GM12878 (cell line): ENCODE data around the gene DAD1. TPM values are rescaled to one million over a fixed set of nuclear protein-coding genes. Genes with fewer than 3 reads are reported as not detected.
A peak's percentile ranks its signal among the peaks of the same experiment; 100 is the strongest.

Experiments used
- EZH2 ChIP-seq: IDR thresholded peaks from 2 replicates; pipeline ENCODE4 v1.6.1; 2012; ENCODE audit warnings: low read depth, mild to moderate bottlenecking, control low read depth, inconsistent platforms, low read length, borderline replicate concordance; ENCODE audit not compliant: control insufficient read depth
- PAX5 ChIP-seq: IDR thresholded peaks from 2 replicates; pipeline ENCODE4 v1.6.1; 2011; ENCODE audit warnings: low read depth, low read length, borderline replicate concordance
- PAX8 ChIP-seq: fragments of 450-650 bp; IDR thresholded peaks from 2 replicates; pipeline ENCODE4 v1.6.1; 2017; ENCODE audit warnings: mild to moderate bottlenecking, moderate library complexity
- PML ChIP-seq: IDR thresholded peaks from 2 replicates; pipeline ENCODE4 v1.6.1; 2012; ENCODE audit warnings: low read length, inconsistent platforms
- RFX5 ChIP-seq: IDR thresholded peaks from 2 replicates; pipeline ENCODE4 v1.6.1; 2011; ENCODE audit warnings: low read depth, low read length, improper control_type of control experiment
- SMC3 ChIP-seq: IDR thresholded peaks from 2 replicates; pipeline ENCODE4 v1.6.1; 2011; ENCODE audit warnings: low read length, improper control_type of control experiment, borderline replicate concordance
- STAT1 ChIP-seq: fragments of 450-650 bp; conservative IDR thresholded peaks from 2 replicates; pipeline ENCODE4 v1.6.1; 2014; ENCODE audit warnings: antibody characterized with exemption, mild to moderate bottlenecking
- SUZ12 ChIP-seq: fragments of 200-600 bp; sonication (generic); IDR thresholded peaks from one replicate; pipeline ENCODE4 v1.6.1; 2018; ENCODE audit warnings: antibody characterized with exemption, mild to moderate bottlenecking; ENCODE audit not compliant: unreplicated experiment
- TBL1XR1 ChIP-seq: IDR thresholded peaks from 2 replicates; pipeline ENCODE4 v1.6.1; 2012; ENCODE audit warnings: low read depth, low read length, improper control_type of control experiment
- TCF12 ChIP-seq: IDR thresholded peaks from 2 replicates; pipeline ENCODE4 v1.6.1; 2011; ENCODE audit warnings: low read depth, mild to moderate bottlenecking, low read length
- YY1 ChIP-seq: IDR thresholded peaks from 2 replicates; pipeline ENCODE4 v1.6.1; 2011; ENCODE audit warnings: low read depth, mild to moderate bottlenecking, low read length
- ZNF24 ChIP-seq: fragments of 450-650 bp; IDR thresholded peaks from 2 replicates; pipeline ENCODE4 v1.6.1; 2017; ENCODE audit warnings: antibody characterized with exemption, mild to moderate bottlenecking
- ZNF384 ChIP-seq: IDR thresholded peaks from 2 replicates; pipeline ENCODE4 v1.6.1; 2012; ENCODE audit warnings: low read depth, mild to moderate bottlenecking, low read length, improper control_type of control experiment, borderline replicate concordance
- polyA plus RNA-seq, 11 experiments: library from polyadenylated mRNA; depleted of rRNA in 4 of 11; unstranded in 6 of 11; stranded (reverse) in 5 of 11; fragments of >200 nt; fragmentation: Nextera tagmentation in 4 of 11; fragmentation: Illumina TruSeq in 1 of 11; extraction: Ambion mirVana in 4 of 11; extraction: Trizol in 1 of 11; gene quantifications; 1 replicate in 1 of 11; 2 replicates in 10 of 11; pipeline versions ENCODE4 v1.2.1 to v1.2.3, GENCODE V29; 2011 to 2016; ENCODE audit warnings: inconsistent platforms in 2 of 11, missing spikeins in 2 of 11, low read depth in 1 of 11
- total RNA-seq, 4 experiments: library from RNA; depleted of rRNA in 3 of 4; stranded (reverse); fragments of >200 nt in 3 of 4; fragmentation: Illumina TruSeq in 1 of 4; extraction: Trizol in 1 of 4; gene quantifications; 2 replicates each; pipeline versions ENCODE4 v1.2.1 to v1.2.3, GENCODE V29; 2013 to 2021
- TF ChIP-seq, protein P1 (sequence below): fragments of 450-650 bp; IDR thresholded peaks from 2 replicates; pipeline ENCODE4 v1.6.1; 2017; ENCODE audit warnings: low read depth, mild to moderate bottlenecking, moderate library complexity
- TF ChIP-seq, protein P2 (sequence below): fragments of 450-650 bp; IDR thresholded peaks from 2 replicates; pipeline ENCODE4 v1.6.1; 2018; ENCODE audit warnings: borderline replicate concordance, mild to moderate bottlenecking; ENCODE audit not compliant: partially characterized antibody

DAD1 gene
- total and polyA plus RNA-seq, 10 of the 15 experiments (the other 5 are each of a cell fraction or from before 2014, with no cell fraction given), result 161 to 920 (median 319) TPM

- TF ChIP-seq, protein P1, sequence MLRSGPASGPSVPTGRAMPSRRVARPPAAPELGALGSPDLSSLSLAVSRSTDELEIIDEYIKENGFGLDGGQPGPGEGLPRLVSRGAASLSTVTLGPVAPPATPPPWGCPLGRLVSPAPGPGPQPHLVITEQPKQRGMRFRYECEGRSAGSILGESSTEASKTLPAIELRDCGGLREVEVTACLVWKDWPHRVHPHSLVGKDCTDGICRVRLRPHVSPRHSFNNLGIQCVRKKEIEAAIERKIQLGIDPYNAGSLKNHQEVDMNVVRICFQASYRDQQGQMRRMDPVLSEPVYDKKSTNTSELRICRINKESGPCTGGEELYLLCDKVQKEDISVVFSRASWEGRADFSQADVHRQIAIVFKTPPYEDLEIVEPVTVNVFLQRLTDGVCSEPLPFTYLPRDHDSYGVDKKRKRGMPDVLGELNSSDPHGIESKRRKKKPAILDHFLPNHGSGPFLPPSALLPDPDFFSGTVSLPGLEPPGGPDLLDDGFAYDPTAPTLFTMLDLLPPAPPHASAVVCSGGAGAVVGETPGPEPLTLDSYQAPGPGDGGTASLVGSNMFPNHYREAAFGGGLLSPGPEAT, result peak; percentile 86
- TF ChIP-seq ZNF384 (no peak), SUZ12 (no peak), TCF12 (peak; percentile 7; the same call in 1 of the 2 replicates), ZNF24 (no peak), YY1 (peak; percentile 56; the same call in 1 of the 2 replicates), PAX5 (peak; percentile 67; the same call in 1 of the 2 replicates), RFX5 (no peak), SMC3 (no peak; the same call in 1 of the 2 replicates), PAX8 (no peak), EZH2 (no peak), STAT1 (no peak), PML (peak; percentile 99), TBL1XR1 (peak; percentile 48; the same call in 1 of the 2 replicates)
- TF ChIP-seq, protein P2, sequence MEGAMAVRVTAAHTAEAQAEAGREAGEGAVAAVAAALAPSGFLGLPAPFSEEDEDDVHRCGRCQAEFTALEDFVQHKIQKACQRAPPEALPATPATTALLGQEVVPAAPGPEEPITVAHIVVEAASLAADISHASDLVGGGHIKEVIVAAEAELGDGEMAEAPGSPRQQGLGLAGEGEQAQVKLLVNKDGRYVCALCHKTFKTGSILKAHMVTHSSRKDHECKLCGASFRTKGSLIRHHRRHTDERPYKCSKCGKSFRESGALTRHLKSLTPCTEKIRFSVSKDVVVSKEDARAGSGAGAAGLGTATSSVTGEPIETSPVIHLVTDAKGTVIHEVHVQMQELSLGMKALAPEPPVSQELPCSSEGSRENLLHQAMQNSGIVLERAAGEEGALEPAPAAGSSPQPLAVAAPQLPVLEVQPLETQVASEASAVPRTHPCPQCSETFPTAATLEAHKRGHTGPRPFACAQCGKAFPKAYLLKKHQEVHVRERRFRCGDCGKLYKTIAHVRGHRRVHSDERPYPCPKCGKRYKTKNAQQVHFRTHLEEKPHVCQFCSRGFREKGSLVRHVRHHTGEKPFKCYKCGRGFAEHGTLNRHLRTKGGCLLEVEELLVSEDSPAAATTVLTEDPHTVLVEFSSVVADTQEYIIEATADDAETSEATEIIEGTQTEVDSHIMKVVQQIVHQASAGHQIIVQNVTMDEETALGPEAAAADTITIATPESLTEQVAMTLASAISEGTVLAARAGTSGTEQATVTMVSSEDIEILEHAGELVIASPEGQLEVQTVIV, result no peak
These were observed 57.3 kb downstream of the DAD1 start (continued) for GRCh38 chr14:22531451-22532344.
